Kidney (tissue), 14 donors: ENCODE data around the gene XYLT2. TPM values are rescaled to one million over a fixed set of nuclear protein-coding genes. Genes with fewer than 3 reads are reported as not detected.

Experiments used
- DNase-seq, 5 donors: peaks; one replicate each; pipeline ENCODE4 v3.0.0-alpha.2; 2013 to 2020
- FAIRE-seq: peaks from 2 replicates; lab custom pipeline; 2012; peaks lifted over from hg19 to GRCh38; lab: Jason Lieb, UNC
- H3K27ac ChIP-seq, 2 donors: one replicate each; pipeline ENCODE4 v1.7.0; 2013; ENCODE audit warnings: low read depth in 2 of 2, low read length in 2 of 2, inconsistent platforms in 1 of 2
- H3K27me3 ChIP-seq: one replicate; pipeline ENCODE4 v1.7.1; 2013; ENCODE audit warnings: low read length, inconsistent platforms; ENCODE audit not compliant: control insufficient read depth, insufficient read depth
- H3K36me3 ChIP-seq, 3 donors: one replicate each; pipeline versions ENCODE4 v1.7.0 to v1.7.1; 2013; ENCODE audit warnings: low read length in 3 of 3, control low read depth in 1 of 3, inconsistent platforms in 1 of 3; ENCODE audit not compliant: insufficient read depth in 3 of 3, control insufficient read depth in 2 of 3
- H3K4me1 ChIP-seq, 3 donors: one replicate each; pipeline versions ENCODE4 v1.7.0 to v1.7.1; 2013; ENCODE audit warnings: low read length in 3 of 3, inconsistent platforms in 1 of 3, low read depth in 1 of 3; ENCODE audit not compliant: control insufficient read depth in 2 of 3, insufficient read depth in 2 of 3
- H3K4me3 ChIP-seq, 3 donors: one replicate each; pipeline versions ENCODE4 v1.7.0 to v1.8.1; 2013; ENCODE audit warnings: low read length in 3 of 3, control low read depth in 1 of 3, inconsistent platforms in 1 of 3
- H3K9ac ChIP-seq, 3 donors: one replicate each; pipeline versions ENCODE4 v1.7.0 to v1.7.1; 2013; ENCODE audit warnings: low read length in 3 of 3, control low read depth in 1 of 3, inconsistent platforms in 1 of 3
- H3K9me3 ChIP-seq, 3 donors: one replicate each; pipeline versions ENCODE4 v1.7.0 to v1.7.1; 2013; ENCODE audit warnings: low read length in 3 of 3, control low read depth in 1 of 3, inconsistent platforms in 1 of 3; ENCODE audit not compliant: control insufficient read depth in 2 of 3, insufficient read depth in 1 of 3
- intact Hi-C: fragments of 100-400 bp; cut with DNase I; formaldehyde crosslinking; loops from one replicate; pipeline ENCODE4 v1.11.1; 2022
- polyA plus RNA-seq: library from polyadenylated mRNA; stranded (reverse); fragments of 350-450 nt; fragmentation: Illumina TruSeq; extraction: RNeasy Lipid Tissue Mini Kit (QIAGEN cat#74804); gene quantifications from one replicate; pipeline ENCODE4 v1.2.3, GENCODE V29; 2014; ENCODE audit warnings: low read depth, low replicate concordance; ENCODE audit not compliant: insufficient read depth
- total RNA-seq: library from RNA; stranded (reverse); fragmentation: NEBNext Ultra II Directional; extraction: Animal tissue kit (Norgen Biotek cat#: 25700); gene quantifications from one replicate; pipeline ENCODE4 v1.2.1, GENCODE V29; 2021
- TF ChIP-seq, protein P1 (sequence below): IDR thresholded peaks from 3 replicates; pipeline ENCODE4 v1.5.1; 2012; ENCODE audit warnings: mild to moderate bottlenecking, moderate library complexity, borderline replicate concordance; ENCODE audit not compliant: insufficient read depth; ENCODE audit errors: extremely low read depth
- donor health status: control.
- donor health status: control.
- donor health status: control.
- donor health status: control.
- donor health status: control.
- donor health status: DM: yes; HTN: yes; CAD: no.
- donor health status: Normal renal cell carcinoma (clear cell type).

The XYLT2 gene
- total and polyA plus RNA-seq, 2 donors from 2014 or later: 21.2 to 30.0 TPM

DNA sequence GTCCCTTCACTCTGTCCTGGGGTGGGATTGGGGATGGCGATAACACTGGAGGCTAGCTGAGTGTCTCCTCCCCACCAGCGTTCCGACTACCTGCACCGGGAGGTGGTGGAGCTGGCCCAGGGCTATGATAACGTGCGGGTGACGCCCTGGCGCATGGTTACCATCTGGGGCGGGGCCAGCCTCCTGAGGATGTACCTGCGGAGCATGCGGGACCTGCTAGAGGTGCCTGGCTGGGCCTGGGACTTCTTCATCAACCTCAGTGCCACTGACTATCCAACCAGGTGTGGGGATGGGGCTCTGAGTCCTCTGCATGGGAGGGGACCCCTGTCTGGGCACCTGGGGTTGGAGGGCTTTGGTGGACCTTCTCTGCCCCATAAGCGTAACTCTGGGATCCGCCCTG is 8.8 kb downstream of the XYLT2 start:
- H3K4me1 ChIP-seq: no peaks in the 10 kb centered on the region
- no peak overlapping the region for H3K4me3 ChIP-seq
- peaks cover 3 to 23% (median 7%) of the 10 kb centered on the region in 3 donors for H3K36me3 ChIP-seq
- H3K27me3 ChIP-seq: no peaks in the 10 kb centered on the region
- TF ChIP-seq, protein P1, sequence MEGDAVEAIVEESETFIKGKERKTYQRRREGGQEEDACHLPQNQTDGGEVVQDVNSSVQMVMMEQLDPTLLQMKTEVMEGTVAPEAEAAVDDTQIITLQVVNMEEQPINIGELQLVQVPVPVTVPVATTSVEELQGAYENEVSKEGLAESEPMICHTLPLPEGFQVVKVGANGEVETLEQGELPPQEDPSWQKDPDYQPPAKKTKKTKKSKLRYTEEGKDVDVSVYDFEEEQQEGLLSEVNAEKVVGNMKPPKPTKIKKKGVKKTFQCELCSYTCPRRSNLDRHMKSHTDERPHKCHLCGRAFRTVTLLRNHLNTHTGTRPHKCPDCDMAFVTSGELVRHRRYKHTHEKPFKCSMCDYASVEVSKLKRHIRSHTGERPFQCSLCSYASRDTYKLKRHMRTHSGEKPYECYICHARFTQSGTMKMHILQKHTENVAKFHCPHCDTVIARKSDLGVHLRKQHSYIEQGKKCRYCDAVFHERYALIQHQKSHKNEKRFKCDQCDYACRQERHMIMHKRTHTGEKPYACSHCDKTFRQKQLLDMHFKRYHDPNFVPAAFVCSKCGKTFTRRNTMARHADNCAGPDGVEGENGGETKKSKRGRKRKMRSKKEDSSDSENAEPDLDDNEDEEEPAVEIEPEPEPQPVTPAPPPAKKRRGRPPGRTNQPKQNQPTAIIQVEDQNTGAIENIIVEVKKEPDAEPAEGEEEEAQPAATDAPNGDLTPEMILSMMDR: no peak
- intact Hi-C loops: no loop called here
- no peaks in the 10 kb centered on the region for H3K9me3 ChIP-seq
- FAIRE-seq (no peak), DNase-seq (peak in 1 of 5 donors; percentile 33)
- H3K9ac ChIP-seq: no peak overlapping the region
- H3K27ac ChIP-seq: no peak overlapping the region

DNA sequence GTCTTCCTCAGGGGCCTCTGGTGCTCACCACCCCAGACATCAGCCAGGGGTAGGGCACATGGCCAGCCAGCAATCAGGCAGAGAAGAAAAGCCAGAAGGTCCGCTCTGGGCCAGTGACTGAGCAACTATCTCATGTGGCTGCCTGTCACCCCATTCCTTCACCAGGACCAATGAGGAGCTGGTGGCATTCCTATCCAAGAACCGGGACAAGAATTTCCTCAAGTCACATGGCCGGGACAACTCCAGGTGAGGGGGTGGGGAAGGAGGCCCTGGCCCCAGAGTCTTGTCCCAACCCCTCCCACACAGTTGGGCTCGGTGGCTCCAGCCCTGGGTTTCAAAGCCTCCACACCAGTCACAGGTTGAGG is 9.4 kb downstream of the XYLT2 start:
- DNase-seq (peak in 1 of 5 donors; percentile 28), FAIRE-seq (no peak)
- Histone ChIP-seq H3K27ac (no peak overlapping the region), H3K4me3 (no peak overlapping the region), H3K27me3 (no peaks in the 10 kb centered on the region), H3K4me1 (no peaks in the 10 kb centered on the region), H3K36me3 (peaks cover 3 to 23% (median 7%) of the 10 kb centered on the region in 3 donors), H3K9me3 (no peaks in the 10 kb centered on the region), H3K9ac (no peak overlapping the region)
- intact Hi-C loops: no loop called here
- TF ChIP-seq, protein P1: no peak

DNA sequence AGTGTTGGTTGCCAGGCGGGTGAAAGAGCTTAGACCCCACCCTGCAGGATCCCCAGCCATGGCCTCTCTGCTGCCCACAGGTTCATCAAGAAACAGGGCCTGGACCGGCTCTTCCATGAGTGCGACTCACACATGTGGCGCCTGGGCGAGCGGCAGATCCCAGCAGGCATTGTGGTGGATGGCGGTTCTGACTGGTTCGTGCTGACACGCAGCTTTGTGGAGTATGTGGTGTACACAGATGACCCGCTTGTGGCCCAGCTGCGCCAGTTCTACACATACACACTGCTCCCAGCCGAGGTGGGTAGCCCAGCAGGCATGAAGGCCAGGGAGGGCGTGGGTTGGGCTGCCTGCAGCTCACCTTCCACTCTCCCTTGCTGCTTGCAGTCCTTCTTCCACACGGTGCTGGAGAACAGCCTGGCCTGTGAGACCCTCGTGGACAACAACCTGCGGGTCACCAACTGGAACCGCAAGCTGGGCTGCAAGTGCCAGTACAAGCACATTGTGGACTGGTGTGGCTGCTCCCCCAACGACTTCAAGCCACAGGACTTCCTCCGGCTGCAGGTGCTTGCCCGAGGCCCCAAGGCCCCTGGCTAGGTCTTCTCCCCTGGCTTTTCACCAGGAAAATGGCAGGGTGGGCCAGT is 9.9 kb downstream of the XYLT2 start:
- H3K27me3 ChIP-seq: no peaks in the 10 kb centered on the region
- no peaks in the 10 kb centered on the region for H3K4me1 ChIP-seq
- no peaks in the 10 kb centered on the region for H3K9me3 ChIP-seq
- no peak overlapping the region for H3K27ac ChIP-seq
- TF ChIP-seq, protein P1: no peak
- peaks cover 3 to 23% (median 7%) of the 10 kb centered on the region in 3 donors for H3K36me3 ChIP-seq
- H3K4me3 ChIP-seq: no peak overlapping the region
- intact Hi-C loops: no loop called here
- H3K9ac ChIP-seq: no peak overlapping the region
- DNase-seq (no peak), FAIRE-seq (no peak)
